ENCODE results near the gene CHRM4. TPM values are rescaled to one million over a fixed set of nuclear protein-coding genes. Genes with fewer than 3 reads are reported as not detected.

Gene CHRM4
- total RNA-seq, 1 donor from 2014 or later: 0.12 TPM

DNA sequence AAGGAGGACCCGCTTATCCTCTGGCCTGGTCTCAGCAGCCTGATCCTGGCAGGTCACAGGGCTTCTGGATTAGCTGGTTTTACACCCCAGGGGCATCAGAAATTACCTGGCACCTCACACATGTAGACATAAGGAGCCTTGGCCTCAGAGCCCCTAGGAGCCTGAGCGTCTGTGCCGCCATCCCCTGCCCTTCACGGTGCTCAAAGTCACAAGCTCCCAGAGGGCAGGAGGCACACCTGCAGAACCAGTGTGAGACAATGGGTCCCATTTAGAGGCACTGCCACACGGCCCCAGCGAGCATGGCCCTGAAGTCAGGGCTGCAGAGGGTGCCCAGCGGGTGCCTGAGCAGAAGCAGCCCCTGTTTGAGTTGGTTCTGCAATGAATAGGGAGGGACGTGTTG, 40.4 kb downstream of the CHRM4 start:
- DNase-seq (ENCODE audit: extremely low read depth, low read depth, low spot score): no peak

GRCh38 chr11:46350695-46351094, 40.9 kb downstream of the CHRM4 start:
- DNase-seq (ENCODE audit: extremely low read depth, low read depth, low spot score): no peak

- DNase-seq (ENCODE audit: extremely low read depth, low read depth, low spot score): no peak
Observed at GRCh38 chr11:46348566-46349401, 42.8 kb downstream of the CHRM4 start.

- DNase-seq (ENCODE audit: extremely low read depth, low read depth, low spot score): no peak
Observed at GRCh38 chr11:46347637-46348311, 43.8 kb downstream of the CHRM4 start.

DNA sequence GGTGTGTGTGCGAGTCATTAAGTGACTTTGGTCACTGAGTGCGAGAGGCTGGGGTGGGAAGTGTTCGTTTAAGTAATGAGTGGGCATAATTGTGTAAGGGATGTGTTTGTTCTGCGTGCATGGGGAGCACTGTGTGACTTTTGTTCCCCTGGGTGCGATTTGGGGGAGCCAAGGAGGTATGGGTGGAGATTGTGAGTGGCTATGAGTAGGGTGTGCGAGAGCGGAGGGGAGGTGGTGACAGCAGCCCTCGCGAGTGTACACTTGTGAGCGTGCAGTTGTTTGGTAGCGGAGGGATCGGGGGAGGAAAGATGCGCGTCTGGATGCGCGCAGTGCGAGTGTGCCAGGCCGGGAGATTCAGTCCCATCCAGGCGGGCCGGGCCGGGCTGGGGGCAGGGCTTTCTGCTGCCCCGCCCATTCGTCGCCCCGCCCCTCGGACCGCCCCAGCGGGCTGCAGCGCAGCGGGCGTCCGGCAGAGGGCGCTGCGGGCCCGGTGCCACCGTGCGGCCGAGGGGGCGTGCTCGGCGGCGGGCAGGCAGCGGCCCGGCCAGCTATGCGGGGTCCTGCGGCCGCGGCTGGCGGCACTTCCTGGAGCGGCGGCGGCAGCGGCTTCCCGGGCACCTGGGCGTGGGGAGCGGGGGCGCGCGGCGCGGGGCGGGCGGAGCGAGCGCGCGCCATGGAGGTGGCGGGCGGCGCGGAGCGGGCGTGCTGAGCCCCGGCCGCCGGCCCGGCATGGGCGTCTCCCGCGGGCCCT, 44.5 kb downstream of the CHRM4 start, which contains the start of gene DGKZ:
TSS of gene DGKZ (plus strand) at position 578 of the 751 bp plus-strand sequence. CDS start 197 bp downstream, outside the sequence.
- no peak for DNase-seq (ENCODE audit: extremely low read depth, low read depth, low spot score)

DNA sequence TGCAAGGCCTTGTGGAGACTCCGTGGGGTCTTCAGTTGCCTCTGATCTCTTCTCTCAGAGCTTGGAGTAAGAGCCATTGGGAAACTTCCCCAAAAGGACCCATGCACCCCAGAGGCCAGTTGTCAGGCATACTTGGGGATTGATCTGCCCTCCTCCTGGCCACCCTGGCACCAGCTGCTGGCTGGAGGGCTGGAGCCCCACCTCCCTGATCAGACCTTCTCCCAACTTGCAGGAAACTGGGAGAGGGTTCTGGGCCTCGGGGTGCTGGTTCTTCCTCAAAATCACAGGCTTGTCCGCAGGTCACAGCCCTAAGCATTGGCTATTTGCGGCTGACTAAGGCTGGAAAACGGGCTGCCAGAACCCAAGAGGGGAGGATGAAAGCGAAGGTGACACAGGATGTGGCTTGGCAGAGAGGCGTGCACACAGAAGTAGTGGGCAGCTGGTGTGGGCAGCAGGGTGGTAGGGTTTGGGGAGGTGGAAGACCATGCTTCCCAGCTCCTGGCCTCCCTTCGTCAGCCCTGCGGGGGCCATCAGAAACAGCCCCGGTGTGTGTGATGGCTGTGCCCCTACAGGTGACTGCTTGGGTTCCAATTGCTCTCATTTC, 45.6 kb downstream of the CHRM4 start:
- DNase-seq (ENCODE audit: extremely low read depth, low read depth, low spot score): no peak

DNA sequence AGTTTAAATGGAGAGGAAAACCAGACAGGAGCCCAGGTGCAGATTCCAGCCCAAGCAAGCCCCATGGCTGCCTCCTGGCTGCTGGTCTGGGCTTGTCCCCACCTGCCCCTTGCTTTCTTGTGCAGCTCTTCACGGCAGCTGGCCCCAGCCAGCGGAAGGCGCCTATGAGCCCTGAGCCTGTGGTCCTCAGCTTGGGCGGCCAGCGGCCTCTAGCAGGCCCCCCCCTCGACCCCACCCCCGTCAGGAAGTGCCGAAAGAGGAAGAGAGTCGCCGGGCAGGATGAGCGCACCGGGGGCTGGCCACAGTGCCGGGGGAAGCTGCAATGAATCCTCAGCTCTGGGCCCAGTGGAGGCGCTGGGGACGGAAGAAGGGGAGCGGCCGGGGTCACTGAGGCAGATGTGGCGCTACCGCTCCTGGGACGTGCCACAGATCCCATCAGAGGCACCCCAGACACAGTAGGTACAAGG, 46.4 kb downstream of the CHRM4 start:
- DNase-seq (ENCODE audit: extremely low read depth, low read depth, low spot score): no peak

DNA sequence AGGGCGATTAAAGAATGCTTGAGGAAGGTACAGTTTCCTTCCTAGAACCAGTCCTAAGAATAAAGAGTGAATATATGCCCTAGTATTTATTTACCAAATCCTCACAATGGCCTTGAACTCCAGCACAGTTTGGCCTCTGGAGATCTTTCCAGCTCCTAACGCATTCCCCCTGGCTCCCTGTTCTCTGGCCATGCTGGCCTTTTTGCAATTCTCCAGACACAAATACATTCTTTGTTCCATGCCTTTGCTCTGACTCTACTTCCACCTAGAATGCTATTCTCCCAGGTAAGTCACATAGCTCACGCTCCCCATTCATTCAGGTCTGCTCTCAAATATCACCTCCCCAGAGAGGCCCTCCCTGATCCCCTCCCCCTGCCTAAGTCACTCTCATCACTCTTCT, 48.1 kb downstream of the CHRM4 start:
- DNase-seq (ENCODE audit: extremely low read depth, low read depth, low spot score): no peak

DNA sequence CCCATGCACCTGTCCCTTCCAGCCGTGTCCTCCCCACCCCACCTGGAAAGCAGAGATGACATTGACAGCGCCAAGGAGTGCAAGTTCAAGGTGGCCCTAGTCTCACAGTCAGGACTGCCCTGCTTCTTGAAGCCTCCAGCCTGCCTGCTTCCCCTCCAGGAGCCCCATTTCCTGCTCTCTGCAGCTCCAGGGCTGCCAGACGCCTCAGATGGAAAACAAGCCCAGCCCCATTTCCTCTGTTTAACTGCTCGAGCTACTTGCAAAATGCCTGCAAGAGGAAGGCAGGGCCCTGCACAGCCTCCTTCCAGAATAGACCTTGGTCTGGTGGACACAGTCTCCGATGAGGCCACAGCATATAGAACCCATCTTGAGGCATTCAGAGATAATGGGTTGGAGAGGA, 49.3 kb downstream of the CHRM4 start:
- DNase-seq (ENCODE audit: extremely low read depth, low read depth, low spot score): no peak

DNA sequence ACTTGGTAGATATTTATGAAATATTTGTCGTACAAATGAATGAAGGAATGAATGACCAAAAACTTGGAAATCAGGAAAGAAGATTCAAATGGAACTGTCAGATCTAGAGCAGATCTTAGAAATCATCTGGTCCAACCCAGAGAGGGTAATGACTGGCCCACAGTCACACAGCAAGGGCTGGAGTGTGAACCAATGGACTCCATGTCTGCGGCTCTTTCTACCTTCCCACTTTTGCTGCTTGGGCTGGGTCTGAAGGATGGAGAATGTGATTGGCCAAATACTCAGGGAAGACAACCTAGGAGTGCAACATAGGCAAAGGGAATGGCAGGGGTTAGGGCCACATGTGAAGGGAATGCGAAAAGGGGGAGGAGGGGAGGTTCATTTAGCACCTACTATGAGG, 50.1 kb downstream of the CHRM4 start:
- DNase-seq (ENCODE audit: extremely low read depth, low read depth, low spot score): no peak

DNA sequence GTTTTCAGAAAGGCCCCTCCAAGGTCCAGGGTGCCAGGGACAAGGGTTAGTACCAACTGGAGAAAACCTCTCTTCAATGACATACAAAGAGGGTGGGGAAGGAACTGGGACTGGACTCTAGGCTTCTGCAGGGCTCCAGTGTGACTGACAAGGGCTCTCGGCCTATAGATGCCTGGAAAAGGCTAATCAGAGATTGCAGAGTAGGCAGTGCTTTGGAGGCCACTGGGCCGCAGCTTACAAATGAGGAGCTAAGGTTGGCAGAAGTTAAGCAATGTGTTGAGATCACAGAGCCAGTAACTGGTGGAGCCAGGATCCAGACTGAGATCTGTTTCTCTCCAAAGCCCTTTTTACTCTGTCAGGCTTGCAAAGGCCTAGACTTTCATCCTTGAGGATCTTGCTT, 51.8 kb downstream of the CHRM4 start:
- no peak for DNase-seq (ENCODE audit: extremely low read depth, low read depth, low spot score)

GRCh38 chr11:46338988-46339666, 52.4 kb downstream of the CHRM4 start:
- no peak for DNase-seq (ENCODE audit: extremely low read depth, low read depth, low spot score)

GRCh38 chr11:46338636-46338987, 53.0 kb downstream of the CHRM4 start:
- DNase-seq (ENCODE audit: extremely low read depth, low read depth, low spot score): no peak

- DNase-seq (ENCODE audit: extremely low read depth, low read depth, low spot score): no peak
Observed at GRCh38 chr11:46337626-46338345, 53.8 kb downstream of the CHRM4 start.

DNA sequence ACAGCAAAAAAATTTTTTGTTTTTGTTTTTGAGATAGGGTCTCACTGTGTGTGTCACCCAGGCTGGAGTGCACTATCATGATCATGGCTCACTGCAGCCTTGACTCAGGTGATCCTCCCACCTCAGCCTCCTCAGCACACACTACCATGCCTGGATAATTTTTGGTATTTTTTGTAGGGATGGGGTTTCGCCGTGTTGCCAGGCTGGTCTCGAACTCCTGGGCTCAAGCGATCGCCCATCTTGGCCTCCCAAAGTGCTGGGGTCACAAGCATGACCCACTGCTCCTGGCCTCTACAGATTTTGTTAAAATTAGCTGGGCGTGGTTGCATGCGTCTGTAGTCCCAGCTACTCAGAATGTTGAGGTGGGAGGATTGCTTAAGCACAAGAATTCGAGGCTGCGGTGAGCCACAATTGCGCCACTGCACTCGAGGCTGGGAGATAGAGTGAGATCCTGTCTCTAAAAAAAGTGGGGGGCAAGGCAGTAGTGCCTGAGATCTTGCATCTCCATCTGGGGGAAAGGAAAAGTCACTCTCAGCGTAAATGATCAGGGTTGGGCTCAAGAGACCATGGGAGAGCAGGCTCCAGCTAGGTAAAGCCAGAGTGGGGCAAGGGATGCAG, 54.9 kb downstream of the CHRM4 start:
- no peak for DNase-seq (ENCODE audit: extremely low read depth, low read depth, low spot score)

- no peak for DNase-seq (ENCODE audit: extremely low read depth, low read depth, low spot score)
Observed at GRCh38 chr11:46335890-46336562, 55.5 kb downstream of the CHRM4 start.

DNA sequence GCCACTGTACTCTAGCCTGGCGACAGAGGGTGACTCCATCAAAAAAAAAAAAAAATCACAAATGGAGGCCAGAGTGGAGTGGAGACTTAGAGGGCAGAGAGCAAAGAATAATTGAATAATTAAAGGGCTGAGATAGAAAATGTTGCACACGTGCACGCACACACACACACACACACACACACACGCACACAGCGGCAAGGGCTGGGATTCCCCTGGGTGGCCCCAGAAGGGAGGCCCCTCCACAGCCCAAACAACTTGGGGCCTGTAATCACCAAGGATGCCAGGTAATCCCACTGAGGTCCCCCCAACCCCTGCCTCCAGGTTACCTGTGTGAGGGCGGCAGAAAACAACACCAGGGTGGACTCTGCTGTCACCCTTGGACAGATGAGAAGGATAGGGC, 56.3 kb downstream of the CHRM4 start:
- no peak for DNase-seq (ENCODE audit: extremely low read depth, low read depth, low spot score)

DNA sequence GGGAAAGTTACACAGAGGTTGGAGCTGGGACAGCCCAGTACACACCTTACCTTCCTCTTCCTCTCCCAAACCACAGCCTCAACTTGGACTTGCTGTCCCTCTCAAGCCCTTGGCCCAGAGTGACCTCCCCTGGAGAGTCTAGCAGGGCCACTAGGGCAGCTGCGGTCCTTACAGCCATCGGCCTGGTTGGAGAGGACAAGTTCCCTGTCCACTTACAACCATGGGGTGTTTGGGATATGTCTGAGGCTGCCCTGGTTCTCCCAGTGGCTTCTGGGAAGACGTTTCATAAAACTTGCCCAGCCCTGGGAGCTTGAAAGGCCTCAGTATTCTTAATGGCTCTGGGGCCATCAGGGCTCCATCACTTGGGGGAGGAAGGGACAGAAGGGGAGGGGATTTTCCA, 57.4 kb downstream of the CHRM4 start:
- no peak for DNase-seq (ENCODE audit: extremely low read depth, low read depth, low spot score)

All from glomerular endothelial cell (primary cell).